ENCODE results near the gene GRID2.
"Not testable (repeated sequence)": the region's sequence is repeated elsewhere in the genome, so short reads cannot be mapped to it uniquely, and the experiment has no call there.

Gene GRID2

DNA sequence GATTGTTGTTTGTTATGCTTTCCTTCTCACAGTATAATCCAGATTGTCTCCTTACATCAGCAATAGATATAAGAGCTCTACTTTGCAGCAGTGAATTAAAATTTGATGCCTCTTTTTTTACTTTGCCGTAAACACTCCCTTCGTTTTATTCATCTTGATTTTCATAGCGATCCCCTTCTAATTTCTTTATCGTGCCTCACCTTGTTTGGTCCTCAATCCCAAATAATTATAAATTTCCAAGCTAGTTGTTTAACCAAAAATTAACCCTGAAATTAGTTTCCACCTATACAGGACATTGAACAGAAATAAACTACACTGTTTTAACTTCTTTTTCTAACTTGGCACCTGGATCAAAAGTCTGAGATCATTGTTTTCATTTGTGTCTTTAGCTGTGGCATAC is 35.1 kb upstream of the GRID2 start:
- Histone ChIP-seq H3K79me2 (no peaks in the 10 kb centered on the region), H3K4me3 (ENCODE audit: low read depth, low read length) (no peak overlapping the region), H3K4me2 (ENCODE audit: low read length) (no peak overlapping the region), H3K9ac (no peak overlapping the region), H3K27ac (no peak overlapping the region), H3K36me3 (ENCODE audit: control insufficient read depth, insufficient read depth, low read length) (no peaks in the 10 kb centered on the region), H3K9me3 (ENCODE audit: control insufficient read depth, low read length) (no peaks in the 10 kb centered on the region), H3K4me1 (no peaks in the 10 kb centered on the region), H3K27me3 (ENCODE audit: control insufficient read depth, insufficient read depth, low read length) (no peaks in the 10 kb centered on the region), H2AFZ (no peak overlapping the region)
- TF ChIP-seq, protein P1, sequence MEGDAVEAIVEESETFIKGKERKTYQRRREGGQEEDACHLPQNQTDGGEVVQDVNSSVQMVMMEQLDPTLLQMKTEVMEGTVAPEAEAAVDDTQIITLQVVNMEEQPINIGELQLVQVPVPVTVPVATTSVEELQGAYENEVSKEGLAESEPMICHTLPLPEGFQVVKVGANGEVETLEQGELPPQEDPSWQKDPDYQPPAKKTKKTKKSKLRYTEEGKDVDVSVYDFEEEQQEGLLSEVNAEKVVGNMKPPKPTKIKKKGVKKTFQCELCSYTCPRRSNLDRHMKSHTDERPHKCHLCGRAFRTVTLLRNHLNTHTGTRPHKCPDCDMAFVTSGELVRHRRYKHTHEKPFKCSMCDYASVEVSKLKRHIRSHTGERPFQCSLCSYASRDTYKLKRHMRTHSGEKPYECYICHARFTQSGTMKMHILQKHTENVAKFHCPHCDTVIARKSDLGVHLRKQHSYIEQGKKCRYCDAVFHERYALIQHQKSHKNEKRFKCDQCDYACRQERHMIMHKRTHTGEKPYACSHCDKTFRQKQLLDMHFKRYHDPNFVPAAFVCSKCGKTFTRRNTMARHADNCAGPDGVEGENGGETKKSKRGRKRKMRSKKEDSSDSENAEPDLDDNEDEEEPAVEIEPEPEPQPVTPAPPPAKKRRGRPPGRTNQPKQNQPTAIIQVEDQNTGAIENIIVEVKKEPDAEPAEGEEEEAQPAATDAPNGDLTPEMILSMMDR (IDR thresholded peaks at IDR 0.05): no peak

DNA sequence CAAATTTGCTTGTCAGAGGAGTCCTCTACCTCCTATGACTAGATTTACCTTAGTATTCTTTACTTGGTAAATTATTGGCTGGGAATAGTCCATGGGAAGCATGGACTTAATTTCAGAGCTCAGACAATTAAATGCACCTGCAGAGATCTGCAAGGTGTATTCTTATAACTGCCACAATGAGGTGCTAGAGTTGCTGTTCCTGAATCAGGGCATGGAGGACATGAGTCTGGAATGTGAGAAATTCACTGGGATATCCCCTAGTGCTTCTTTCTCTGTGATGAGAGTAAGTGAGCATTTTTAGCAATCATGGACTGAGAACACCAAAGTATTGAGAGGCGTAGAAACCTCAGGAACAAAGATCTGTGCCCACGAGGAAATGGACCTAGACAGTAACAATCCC is 32.9 kb upstream of the GRID2 start:
- TF ChIP-seq, protein P1 (IDR thresholded peaks at IDR 0.05): no peak
- H3K9me3 ChIP-seq (ENCODE audit: control insufficient read depth, low read length): no peaks in the 10 kb centered on the region
- no peak overlapping the region for H3K4me2 ChIP-seq (ENCODE audit: low read length)
- no peak overlapping the region for H3K27ac ChIP-seq
- no peaks in the 10 kb centered on the region for H3K79me2 ChIP-seq
- H3K36me3 ChIP-seq (ENCODE audit: control insufficient read depth, insufficient read depth, low read length): no peaks in the 10 kb centered on the region
- no peaks in the 10 kb centered on the region for H3K27me3 ChIP-seq (ENCODE audit: control insufficient read depth, insufficient read depth, low read length)
- no peak overlapping the region for H2AFZ ChIP-seq
- no peaks in the 10 kb centered on the region for H3K4me1 ChIP-seq
- no peak overlapping the region for H3K4me3 ChIP-seq (ENCODE audit: low read depth, low read length)
- H3K9ac ChIP-seq: no peak overlapping the region

DNA sequence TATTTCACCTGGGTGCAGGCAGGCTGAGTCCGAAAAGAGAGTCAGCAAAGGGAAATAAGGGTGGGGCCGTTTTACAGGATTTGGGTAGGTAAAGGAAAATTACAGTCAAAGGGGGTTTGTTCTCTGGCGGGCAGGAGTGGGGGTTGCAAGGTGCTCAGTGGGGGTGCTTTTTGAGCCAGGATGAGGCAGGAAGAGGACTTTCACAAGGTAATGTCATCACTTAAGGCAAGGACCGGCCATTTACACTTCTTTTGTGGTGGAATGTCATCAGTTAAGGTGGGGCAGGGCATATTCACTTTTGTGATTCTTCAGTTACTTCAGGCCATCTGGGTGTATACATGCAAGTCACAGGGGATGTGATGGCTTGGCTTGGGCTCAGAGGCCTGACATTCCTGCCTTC is 32.2 kb upstream of the GRID2 start:
- H3K79me2 ChIP-seq; H3K27me3 ChIP-seq (ENCODE audit: control insufficient read depth, insufficient read depth, low read length); H3K9me3 ChIP-seq (ENCODE audit: control insufficient read depth, low read length); H3K36me3 ChIP-seq (ENCODE audit: control insufficient read depth, insufficient read depth, low read length); H3K4me3 ChIP-seq (ENCODE audit: low read depth, low read length); H3K4me2 ChIP-seq (ENCODE audit: low read length); H2AFZ ChIP-seq; H3K4me1 ChIP-seq; H3K9ac ChIP-seq; H3K27ac ChIP-seq: not testable (repeated sequence)

DNA sequence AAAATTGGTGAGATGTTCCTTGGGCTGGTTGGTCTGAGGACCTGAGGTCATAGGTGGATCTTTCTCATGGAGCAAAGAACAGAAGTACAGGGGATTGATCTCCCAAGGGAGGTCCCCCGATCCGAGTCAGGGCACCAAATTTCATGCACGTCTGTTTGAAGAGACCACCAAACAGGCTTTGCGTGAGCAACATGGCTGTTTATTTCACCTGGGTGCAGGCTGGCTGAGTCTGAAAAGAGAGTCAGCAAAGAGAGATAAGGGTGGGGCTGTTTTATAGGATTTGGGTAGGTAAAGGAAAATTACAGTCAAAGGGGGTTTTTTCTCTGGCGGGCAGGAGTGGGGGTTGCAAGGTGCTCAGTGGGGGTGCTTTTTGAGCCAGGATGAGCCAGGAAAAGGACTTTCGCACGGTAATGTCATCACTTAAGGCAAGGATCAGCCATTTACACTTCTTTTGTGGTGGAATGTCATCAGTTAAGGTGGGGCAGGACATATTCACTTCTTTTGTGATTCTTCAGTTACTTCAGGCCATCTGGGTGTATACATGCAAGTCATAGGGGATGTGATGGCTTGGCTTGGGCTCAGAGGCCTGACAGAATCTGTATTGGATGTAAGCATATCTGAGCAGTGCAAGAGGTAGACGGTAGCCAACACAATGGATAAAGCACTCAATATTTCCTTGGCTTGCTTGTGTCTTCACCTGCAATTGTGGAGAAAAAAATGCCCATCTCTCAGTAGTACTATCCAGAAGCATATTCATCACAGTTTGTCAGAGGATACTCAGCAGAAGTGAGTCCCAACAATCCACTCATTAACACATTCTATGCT is 26.5 kb upstream of the GRID2 start:
- not testable (repeated sequence) for H3K4me2 ChIP-seq (ENCODE audit: low read length); H3K79me2 ChIP-seq; H2AFZ ChIP-seq; H3K9ac ChIP-seq; H3K4me1 ChIP-seq; H3K27me3 ChIP-seq (ENCODE audit: control insufficient read depth, insufficient read depth, low read length); H3K4me3 ChIP-seq (ENCODE audit: low read depth, low read length); H3K27ac ChIP-seq; H3K36me3 ChIP-seq (ENCODE audit: control insufficient read depth, insufficient read depth, low read length); H3K9me3 ChIP-seq (ENCODE audit: control insufficient read depth, low read length)

DNA sequence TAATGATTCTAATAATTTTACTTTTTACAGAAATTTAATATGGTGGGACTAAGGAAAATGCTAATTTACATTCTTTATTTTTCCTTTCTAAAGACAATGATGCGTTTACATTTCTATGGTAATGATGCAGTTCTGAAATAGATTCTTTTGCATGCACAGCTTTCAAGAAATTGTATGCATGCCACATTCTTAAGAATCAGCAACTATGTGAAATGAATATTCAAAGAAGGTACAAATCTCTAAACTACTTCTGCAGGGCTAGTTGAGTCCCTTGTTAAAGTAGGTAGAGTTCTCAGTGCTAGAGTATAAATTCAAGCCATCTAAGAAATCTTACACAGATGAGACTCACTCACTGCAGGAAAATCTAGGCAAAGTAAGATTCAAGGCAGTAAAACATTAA is 24.5 kb upstream of the GRID2 start:
- no peaks in the 10 kb centered on the region for H3K79me2 ChIP-seq
- H3K36me3 ChIP-seq (ENCODE audit: control insufficient read depth, insufficient read depth, low read length): no peaks in the 10 kb centered on the region
- TF ChIP-seq, protein P1 (IDR thresholded peaks at IDR 0.05): no peak
- no peak overlapping the region for H2AFZ ChIP-seq
- no peak overlapping the region for H3K27ac ChIP-seq
- H3K9me3 ChIP-seq (ENCODE audit: control insufficient read depth, low read length): no peaks in the 10 kb centered on the region
- H3K9ac ChIP-seq: no peak overlapping the region
- no peak overlapping the region for H3K4me2 ChIP-seq (ENCODE audit: low read length)
- H3K4me3 ChIP-seq (ENCODE audit: low read depth, low read length): no peak overlapping the region
- no peaks in the 10 kb centered on the region for H3K4me1 ChIP-seq
- H3K27me3 ChIP-seq (ENCODE audit: control insufficient read depth, insufficient read depth, low read length): no peaks in the 10 kb centered on the region

DNA sequence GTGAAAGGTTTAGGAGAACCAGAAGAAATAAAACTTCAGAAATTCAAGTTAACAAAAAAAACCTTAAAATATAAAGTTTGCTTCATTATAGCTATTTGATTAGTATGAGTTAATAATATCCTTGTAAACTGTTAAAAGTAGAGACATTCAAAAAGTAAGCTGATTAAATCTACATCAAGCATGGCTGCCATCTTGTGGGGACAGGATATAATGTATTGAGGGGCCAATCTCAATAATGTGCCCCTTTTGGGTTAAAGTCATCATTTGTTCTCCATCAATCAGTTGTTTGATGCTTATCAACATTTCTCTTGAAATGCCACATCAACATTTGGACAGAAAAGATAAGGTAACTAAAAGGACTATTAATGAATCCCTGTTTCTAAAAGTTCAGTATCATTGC is 4.6 kb upstream of the GRID2 start:
- H3K4me1 ChIP-seq: no peaks in the 10 kb centered on the region
- no peak overlapping the region for H2AFZ ChIP-seq
- no peak overlapping the region for H3K27ac ChIP-seq
- no peak overlapping the region for H3K4me3 ChIP-seq (ENCODE audit: low read depth, low read length)
- H3K79me2 ChIP-seq: no peaks in the 10 kb centered on the region
- no peaks in the 10 kb centered on the region for H3K27me3 ChIP-seq (ENCODE audit: control insufficient read depth, insufficient read depth, low read length)
- no peak overlapping the region for H3K9ac ChIP-seq
- TF ChIP-seq, protein P1 (IDR thresholded peaks at IDR 0.05): no peak
- H3K9me3 ChIP-seq (ENCODE audit: control insufficient read depth, low read length): no peaks in the 10 kb centered on the region
- H3K36me3 ChIP-seq (ENCODE audit: control insufficient read depth, insufficient read depth, low read length): no peaks in the 10 kb centered on the region
- H3K4me2 ChIP-seq (ENCODE audit: low read length): no peak overlapping the region
